Activated CD8-positive, alpha-beta memory T cell treated with anti-CD3 and anti-CD28 coated beads for 4 hours (primary cell): ENCODE results near the gene TXNRD3.

Experiments used
- DNase-seq, 2 donors: peaks; one replicate each; pipeline ENCODE4 v3.0.0-alpha.2; 2020; ENCODE audit warnings: low read depth in 2 of 2

TXNRD3 gene

DNA sequence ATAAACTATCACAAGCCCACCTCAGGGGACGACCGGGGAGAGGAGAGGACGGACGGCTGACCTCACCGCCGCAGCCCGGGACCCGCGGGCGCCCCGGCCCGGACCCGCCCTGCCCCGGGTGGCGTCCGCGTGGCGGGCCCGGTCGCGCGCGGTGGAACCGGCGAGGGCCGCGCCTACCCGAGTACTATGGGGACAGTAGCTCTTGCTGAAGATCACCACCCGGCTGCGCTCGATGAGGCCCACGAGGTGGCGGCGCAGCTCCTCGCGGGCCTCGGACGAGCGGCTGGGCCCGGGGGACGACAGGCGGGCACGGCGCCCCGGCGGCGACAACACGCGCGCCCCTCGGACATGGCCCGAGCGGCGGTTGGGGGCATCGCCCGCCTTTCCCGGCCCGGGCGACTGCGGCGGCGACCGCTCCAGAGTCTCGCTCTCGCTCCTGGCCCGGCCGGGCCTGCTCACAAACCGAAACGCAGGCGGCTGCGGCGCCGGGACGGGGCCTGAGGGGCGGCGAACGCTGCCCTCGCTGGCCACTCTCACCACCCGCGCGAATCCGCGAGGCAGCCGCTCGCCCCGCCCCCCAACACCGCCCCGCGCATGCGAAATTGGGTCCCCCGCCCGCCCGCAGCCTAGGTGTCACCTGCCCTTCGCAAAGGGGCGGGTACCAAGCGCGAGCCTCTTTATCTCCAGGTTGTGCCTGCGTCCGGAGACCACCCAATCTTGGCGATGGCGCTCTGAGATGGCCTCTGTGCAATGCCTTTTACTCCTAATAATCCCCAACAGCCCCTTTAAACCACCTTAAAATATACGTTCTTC is at the start of gene TXNRD3:
TXNRD3 (minus strand) TSS at position 554 of the 813 bp plus-strand sequence.
- DNase-seq, result peak; percentile 66 to 72

DNA sequence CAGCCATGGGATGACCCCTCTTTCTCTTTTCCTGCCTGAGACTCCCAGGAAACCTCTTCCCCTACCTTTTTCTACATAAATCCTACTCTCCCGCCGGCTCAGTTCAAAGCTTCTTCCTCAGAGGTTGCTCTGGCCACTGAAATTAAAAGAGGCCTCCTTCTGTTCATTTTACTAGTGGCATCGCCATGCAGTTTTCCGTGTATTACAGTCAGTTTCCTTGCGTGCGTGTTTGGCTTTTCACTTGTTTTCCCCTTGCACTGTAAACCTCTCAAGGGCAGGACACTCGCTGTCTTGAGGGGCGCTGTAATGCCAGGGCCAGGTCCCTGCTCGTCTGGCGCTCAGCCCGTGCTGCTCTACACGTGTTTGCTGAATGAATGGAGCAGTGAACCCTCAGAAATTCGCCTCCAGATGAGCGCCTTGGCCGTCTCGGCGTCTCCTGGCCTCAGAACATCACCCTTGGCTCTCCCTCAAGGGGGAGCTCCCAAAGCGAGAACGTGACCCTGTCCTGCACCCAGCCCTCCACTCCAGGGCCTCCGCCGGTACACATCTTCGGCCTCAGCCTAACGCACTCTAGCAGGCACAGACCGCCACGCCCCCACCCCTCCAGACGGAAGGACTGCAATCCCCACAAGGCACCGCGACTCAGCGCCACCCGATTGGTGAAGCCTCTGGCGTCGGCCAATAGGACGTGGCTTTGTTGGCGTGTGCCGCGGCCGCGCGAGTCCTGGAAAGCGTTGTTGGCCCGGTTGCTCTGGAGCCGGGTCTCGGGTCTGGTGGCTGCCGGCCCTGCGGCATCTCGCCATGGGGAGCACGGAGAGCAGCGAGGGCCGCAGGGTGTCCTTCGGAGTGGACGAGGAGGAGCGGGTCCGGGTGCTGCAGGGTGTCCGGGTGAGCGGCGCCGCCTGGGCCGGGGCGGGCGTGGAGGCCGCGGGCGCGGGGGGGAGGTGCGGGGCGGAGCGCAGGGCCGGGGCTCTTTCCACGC is 48.9 kb upstream of the TXNRD3 start, which contains the start of gene CHCHD6:
CHCHD6 (plus strand) TSS at position 729 of the 982 bp plus-strand sequence; CDS start at position 802, 73 bp downstream.
- peak; percentile 92 to 94 for DNase-seq

DNA sequence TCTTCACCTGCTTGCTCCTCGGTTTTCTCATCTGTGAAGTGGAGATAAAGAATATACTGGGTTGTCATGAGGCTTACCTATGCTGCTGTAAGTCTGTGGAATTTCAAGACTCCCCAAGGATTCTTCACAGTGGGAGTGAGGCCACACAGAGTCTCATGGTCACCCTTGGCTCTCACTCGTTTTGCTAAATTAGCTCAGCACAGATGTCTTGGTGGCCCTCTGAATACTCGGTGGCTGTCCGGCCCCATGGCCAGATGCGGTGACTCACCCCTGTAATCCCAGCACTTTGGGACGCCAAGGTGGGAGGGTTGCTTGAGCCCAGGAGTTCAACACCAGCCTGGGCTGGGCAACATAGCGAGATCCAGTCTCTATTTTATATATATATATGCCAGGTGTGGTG is 44.1 kb upstream of the TXNRD3 start:
- no peak for DNase-seq

DNA sequence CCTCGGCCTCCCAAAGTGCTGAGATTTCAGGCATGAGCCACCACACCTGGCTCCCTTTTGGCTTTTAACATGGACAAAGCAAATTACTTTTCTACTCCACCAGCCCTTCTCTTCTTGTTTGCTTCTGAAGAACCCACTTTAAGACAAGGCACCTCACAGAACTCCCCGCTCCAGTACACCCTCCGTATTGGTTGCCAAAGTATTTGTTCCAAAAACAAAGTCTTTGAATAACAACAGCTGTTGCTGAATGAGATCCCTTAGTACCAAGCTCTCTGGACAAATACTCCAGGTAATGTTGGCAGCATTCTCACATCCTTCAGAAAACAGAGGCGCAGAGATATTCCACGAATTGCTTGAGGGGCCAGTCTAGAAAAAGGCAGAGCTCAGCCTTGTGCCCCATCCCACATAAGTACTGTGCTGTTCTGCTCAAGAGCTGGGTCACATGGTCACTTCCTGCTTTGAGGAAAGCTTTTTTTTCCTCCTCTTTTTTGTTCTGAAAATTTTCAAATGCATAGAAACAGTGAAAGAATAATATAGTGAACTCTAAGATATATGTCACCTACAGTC is 41.9 kb upstream of the TXNRD3 start:
- no peak for DNase-seq

DNA sequence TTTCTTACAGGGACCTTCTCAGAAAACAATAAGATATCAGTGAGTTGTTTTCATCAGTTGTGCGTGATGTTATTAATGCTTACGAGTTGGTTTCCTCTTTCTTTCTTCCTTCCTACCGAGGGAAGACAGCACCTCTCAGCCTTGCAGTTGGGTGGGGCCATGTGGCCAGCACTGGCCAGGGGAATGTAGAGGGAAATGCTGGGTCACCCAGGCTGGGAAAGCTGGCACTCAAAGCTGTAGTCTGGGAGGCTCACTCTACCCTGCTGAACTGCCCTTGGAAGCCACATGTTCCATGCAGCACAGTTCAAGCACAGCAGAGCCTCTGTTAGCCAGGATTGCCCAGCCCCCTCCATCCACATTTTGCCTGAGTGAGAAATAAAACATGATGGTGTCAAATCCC is 39.0 kb upstream of the TXNRD3 start:
- no peak for DNase-seq

DNA sequence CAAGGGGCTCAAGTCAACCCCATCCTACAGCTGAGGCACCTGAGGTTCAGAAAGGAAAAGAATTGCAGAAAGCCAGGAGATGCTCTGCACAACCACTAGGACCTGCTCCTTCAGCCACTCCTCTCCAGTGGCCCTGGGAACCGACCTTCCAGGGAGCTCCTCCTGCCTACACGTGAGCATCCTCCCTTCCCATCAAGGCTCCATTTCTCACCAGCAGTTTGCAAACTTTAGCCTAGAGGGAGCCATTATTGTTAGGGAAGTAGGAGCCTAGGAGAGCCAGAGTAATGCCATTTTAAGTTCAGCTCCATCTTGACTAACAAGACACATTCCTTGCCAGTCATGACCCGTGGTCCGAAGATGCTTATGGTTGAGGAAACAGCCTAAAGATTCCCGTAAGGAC is 37.9 kb upstream of the TXNRD3 start:
- DNase-seq, result no peak

DNA sequence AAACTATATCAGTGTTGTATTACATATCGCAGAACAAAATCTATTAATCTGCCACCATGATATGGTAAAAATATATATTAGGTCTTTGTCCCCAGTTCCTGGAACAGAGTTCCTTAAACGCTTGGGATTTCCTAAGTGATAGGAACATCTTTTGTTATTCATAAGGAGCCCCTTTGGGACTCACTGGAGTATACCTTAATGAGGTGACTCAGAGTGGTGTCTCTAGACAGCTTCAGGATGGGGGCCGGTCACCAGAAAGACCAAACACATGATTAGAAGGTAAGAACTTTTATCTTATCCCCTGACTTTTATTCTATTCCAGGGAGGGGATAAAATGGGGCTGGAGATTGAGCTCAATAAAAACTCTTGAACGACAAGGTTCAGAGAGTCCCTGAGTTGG is 36.8 kb upstream of the TXNRD3 start:
- DNase-seq, result no peak

DNA sequence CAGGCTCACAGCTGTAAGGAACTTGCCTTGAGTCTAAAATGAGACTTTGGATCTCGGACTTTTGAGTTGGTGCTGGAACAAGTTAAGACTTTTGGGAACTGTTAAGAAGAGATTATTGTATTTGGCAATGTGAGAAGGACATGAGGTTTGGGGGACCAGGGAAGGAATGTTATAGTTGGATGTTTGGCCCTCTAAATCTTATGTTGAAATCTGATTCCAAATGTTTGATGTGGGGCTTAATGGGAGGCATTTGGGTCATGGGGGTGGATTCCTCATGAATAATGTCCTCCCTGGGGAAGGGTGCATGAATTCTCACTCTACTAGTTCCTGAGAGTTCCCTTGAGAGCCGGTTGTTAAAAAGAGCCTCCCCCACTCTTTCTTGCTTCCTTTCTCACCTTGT is 30.6 kb upstream of the TXNRD3 start:
- DNase-seq, result no peak

DNA sequence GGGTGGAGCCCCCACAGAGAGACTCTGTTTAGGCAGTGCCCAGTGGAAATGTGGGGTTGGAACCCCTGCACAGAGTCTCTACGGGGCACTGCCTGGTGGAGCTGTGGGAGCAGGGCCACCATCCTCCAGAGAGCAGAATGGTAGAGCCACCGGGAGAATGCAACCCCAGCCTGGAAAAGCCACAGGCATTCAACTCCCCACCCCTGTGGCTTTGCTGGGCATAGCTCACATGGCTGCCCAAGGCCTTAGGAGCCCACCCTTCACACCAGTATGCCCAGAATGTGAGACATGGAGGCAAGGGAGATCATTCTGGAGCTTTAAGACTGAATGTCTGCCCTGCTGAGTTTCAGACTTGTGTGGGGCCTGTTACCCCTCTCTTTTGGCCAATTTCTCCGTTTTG is 30.1 kb upstream of the TXNRD3 start:
- DNase-seq, result no peak

DNA sequence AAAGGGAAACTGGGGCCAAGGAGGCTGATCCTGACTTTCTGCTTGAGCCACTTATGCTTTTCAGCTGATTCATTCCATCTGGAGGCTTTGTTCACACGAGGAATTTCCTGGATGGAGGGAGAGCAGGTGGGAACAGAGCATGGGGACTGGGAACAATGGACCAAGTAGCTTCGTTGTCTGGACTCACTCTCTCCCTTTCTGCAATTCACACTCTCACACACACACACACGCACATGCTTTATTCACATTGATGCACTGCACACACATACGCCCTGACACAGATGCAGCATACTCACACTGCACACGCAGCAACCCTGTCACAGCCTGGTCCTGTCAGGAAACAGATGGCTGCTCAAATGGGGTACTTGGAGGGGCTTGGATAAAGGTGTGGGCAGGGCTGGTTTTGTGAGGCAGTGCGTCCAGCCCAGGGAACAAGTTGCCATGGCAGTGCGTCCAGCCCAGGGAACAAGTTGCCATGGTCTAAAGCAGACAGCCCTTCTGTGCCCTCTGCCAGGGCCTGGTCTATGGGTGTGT is 29.4 kb upstream of the TXNRD3 start:
- DNase-seq, result no peak

DNA sequence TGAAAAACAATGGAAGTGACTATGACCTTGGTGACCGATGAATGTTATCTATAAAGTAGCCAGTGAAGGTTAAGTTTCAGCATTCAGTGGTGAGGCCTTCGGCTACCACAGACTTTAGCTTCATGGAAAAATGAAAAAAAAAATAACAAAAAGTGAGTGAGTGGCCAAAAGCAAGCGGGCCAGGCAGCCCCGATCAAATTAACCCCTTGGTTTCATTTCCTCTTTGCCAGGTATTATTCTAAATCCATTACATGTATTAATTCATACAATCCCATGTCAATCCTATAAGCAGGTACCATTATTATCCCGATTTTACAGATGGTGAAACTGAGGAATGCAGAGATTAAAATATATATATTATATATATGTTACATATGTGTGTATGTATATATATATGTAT is 28.1 kb upstream of the TXNRD3 start:
- no peak for DNase-seq

DNA sequence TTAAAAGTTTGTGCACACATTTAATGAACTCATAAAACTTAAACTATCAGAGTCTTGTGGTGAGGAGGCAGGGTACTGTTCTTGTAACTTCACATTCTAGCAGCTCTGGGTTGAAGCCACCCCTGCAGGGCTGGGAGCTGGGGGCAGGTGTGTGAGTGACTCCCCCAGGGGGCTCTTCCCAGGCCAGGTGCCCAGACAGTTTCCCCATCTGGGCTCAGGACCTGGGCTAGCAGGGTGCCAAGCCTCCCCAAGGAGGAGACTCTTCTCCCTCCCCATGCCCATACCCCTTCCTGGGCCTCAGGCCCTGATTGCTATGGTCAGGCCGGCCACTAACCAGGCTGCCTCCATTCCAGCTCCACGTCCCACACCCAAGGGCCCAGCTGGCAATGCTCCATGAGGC is 27.1 kb upstream of the TXNRD3 start:
- no peak for DNase-seq

DNA sequence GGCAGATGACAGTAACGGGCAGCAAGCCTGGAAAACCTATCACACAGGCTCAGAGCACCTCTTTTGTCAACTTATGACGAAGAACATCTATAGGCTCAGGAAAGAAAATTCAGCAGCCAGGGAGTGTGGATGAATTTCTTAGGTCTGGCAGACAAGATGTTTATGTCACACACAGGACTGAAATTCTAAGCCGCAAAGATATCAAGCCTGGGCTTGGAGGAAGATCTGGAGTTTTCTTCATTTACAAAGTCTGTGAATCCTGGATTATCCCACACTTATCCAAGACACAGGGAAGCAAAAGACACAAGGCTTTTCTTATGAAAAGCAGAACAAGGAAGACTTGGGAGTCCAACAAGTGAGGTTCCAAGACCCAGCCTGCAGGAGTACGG is 25.7 kb upstream of the TXNRD3 start:
- DNase-seq, result no peak

DNA sequence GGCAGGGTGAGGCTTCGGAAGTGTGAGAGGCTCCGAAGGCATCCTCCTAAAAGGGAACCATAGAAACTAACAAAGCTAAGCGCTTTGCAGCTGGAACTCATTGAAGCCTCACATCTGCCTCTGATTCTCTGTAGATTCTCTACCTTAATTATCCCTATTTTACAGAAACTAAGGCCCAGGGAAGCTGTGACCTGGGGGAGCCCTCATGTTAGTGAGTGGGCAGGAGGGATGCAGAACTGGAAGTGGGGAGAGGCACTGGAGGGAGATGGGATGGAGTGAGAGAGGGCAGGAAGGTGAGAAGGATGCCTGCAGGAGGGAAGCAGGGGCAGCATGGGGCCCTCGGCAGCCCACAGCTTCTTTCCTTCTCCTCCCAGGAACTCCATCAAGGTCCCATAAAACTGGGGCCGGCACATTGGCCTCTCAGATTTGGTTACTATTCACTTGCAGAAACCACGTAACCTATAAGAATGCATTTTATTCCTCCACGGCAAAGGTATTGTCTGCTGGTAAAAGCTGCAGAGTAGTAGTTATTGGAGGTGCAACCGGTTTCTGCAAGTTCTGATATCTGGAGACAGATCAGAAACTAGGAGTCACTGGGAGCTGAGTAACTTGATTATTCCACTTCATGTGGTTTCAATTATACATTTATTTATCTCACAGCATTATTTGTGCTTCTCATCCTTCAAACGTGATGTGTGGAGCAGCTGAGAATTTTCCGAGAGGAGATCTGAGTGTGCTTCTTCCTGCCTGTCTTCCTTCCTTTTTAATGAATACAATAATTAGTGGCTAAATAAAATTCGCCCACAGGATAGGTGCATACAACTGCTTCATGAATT is 25.1 kb upstream of the TXNRD3 start:
- no peak for DNase-seq

DNA sequence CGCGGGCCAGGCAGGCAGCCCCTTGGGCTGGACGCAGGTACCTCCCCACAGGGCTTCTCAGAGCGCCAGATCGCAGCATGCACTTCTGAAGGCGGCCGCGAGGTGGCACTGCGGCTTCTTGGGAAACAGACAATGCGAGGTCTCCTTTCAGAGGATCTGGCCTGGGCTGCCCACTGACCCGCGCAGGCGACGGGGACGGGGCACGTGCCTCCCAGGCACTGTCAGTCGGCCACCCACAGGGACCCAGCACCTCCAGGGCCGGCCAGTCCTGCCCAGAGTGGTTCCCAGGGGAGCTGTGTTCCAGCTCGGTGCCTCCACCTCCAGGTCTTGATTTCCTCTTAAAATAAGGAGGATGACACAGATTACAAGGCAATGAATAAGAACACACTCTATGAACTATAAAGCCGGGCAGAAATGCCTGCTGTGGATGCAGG is 24.4 kb upstream of the TXNRD3 start:
- peak; percentile 53 to 58 for DNase-seq

DNA sequence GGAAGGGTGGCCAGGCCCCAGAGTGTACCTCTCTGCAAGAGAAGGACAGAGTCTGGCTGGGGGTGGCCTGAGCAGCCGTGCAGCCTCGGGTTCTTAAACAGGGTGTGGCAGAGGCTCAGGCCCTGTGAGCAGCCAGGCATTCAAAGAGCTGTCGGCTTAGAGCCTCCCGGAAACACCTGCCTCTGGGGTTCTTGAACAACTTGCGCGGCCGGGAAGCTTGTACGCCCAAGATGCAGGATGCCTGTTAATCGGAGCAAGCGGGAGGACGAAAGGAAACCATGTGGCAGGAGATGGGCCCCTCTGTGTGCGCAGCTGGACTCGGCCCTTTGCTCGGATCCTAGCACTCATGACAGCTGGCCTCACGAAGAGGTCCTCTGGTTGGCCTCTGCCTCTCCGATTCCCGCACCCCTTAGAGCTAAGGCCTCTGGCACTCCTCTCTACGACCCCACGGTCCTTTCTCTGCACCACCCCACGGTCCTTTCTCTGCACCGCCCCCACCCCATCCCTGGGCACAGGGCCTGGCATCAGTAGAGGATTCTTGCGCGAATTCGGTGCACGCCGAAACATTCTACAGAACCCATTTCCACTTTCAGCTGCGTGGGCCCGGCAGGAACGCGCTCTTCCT is 23.9 kb upstream of the TXNRD3 start:
- DNase-seq, result no peak

DNA sequence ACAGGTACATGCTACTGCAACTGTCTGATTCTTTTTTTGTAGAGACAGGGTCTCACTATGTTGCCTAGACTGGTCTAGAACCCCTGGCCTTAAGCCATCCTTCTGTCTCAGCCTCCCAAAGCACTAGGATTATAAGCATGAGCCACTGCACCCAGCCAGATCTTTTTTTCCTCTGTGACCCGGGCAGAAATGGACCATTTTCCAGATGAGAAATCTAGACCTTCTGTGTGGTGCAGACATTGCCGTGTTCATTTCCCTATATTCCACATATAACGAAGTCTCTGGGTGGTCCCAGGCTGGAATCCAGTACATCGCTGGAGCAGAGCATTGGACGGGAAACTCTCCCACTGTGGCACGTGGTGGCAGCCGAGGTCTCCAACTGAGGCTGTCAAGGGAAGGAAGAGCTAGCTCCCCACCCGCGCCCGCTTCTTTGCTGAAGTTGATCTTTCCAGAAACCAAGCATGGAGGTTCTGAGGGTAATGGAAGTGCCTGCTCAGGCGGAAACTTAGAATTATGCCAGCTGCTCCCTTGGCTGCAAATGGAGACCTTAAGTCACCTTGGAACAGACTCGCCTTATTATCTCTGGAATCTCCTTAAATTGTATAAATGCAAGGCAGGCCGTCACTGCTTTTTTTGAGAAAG is 23.1 kb upstream of the TXNRD3 start:
- DNase-seq, result no peak

DNA sequence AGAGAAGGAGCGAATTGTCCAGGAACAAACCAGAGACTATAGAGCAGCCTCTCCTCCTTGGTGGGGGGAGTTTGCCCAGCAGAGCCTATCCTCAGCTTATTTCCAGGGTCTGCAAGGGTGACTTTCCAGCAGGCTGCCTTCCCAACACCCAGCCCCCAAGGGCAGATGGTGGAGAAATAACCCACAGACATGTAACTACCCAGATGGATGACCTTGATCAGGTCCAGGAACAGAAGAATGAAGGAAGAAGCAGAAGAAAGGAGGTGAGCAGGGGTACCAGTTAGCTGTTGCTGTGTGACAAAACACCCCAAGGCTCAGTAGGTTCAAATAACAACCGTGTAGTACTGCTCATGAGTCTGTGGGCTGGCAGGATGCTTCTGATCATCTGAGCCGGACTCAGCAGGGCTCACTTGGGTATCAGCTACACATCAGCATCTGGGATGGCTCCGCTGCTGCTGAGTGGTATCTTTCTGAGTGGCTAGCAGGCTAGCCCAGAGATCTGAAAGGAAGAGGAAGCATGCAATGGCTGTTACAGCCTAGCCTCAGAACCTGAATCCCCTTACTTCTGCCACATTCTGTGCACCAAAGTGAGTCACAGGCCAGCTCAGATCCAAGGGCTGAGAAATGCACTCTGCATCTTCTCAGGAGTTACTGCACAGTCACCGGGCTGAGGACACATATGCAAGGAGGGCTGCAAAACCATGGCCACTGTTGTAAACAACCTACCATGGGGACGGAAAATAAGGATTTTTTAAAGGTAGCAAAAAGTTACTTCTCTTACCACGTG is 22.2 kb upstream of the TXNRD3 start:
- DNase-seq, result no peak

DNA sequence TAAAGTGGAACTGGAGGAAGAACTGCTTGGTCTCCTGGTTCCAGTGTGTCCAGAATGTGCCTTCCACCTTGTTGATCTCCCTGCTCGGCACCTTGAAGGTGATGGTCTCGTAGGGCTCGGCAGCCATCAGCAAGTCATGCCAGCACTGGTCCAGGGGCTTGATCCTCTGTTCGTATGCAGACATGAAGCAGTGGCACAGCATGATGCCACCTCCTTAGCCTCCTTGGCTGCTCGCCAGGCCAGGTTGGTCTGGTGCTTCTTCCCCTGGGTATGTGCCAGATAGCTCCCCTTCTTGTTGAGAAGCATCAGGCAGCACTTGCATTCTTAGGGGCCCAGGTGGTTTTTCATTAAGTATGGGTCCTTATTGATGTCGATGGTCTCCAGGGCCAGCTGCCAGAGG is 17.8 kb upstream of the TXNRD3 start:
- no peak for DNase-seq
